GM12875 (cell line): ENCODE data around the gene MAP4K1.

Source experiments
- H3K4me3 ChIP-seq: one replicate; pipeline ENCODE4 v1.5.1; 2011; ENCODE audit warnings: low read depth, low read length, control low read depth
- CTCF ChIP-seq: IDR thresholded peaks from 2 replicates; pipeline ENCODE4 v1.5.1; 2011; ENCODE audit warnings: low read depth, mild to moderate bottlenecking, control low read depth, inconsistent platforms, low read length, moderate library complexity, borderline replicate concordance; ENCODE audit not compliant: insufficient read depth

MAP4K1 gene

GRCh38 chr19:38657633-38658222 is 40.0 kb upstream of the MAP4K1 start:
- no peak overlapping the region for H3K4me3 ChIP-seq
- TF ChIP-seq CTCF, result no peak

DNA sequence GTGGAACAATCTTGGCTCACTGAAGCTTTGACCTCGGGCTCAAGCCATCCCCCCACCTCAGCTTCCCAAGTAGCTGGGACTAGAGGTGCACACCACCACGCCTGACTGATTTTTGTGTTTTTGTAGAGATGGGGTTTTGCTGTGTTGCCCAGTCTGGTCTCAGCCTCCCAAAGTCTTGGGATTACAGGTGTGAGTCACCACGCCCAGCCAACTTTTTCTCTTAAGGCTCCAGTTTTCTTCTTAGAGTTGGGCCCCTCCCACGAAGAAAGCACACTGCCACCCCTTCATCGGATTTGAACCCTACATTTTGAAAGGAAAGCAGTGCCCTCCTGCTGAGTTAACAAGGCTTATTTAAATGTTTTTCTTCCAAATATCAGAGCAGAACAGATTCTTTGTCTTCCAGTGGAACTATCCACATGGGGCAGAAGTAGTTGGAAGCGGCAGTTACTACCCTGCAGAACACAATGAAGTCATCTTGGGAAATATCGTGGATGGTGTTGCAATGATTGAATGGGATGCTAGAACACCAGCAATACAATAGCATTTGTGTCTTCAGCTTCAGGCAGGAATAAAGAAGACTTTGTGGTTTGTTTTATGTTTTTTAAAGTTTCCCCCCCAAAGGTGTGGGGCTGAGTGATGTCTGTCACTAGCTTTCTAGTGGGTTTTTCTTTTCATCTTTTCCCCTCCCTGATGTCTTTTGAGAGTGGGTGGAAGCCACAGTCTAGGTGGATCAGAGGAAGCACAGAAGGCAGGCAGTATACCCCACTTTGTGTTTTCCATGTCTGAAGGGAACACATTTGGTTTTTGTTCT is 38.6 kb upstream of the MAP4K1 start:
- H3K4me3 ChIP-seq, result no peak overlapping the region
- TF ChIP-seq CTCF, result no peak

GRCh38 chr19:38655148-38655824 is 37.5 kb upstream of the MAP4K1 start:
- H3K4me3 ChIP-seq, result no peak overlapping the region
- no peak for TF ChIP-seq CTCF

DNA sequence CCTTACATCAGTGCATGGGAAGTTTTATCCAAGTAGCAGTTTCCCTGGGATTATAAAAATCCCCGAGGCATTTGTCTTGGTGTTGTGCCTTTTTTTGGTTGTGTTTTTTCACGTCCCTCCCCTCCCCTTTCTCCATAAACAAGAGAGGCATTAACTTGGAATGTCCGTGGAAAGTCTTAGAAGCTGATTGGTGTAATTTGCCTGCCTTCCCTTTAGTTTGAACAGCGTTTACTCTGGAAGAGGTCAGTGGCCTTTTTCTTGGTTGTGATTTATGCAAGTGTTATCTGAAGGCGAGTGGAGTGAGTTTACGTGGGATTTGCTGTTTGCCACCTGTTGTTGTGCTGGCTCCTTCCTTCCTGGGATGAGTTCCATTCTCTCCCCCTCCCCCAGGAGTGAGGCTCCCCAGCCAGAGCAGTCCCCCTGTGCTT is 36.9 kb upstream of the MAP4K1 start:
- TF ChIP-seq CTCF, result no peak
- no peak overlapping the region for H3K4me3 ChIP-seq

DNA sequence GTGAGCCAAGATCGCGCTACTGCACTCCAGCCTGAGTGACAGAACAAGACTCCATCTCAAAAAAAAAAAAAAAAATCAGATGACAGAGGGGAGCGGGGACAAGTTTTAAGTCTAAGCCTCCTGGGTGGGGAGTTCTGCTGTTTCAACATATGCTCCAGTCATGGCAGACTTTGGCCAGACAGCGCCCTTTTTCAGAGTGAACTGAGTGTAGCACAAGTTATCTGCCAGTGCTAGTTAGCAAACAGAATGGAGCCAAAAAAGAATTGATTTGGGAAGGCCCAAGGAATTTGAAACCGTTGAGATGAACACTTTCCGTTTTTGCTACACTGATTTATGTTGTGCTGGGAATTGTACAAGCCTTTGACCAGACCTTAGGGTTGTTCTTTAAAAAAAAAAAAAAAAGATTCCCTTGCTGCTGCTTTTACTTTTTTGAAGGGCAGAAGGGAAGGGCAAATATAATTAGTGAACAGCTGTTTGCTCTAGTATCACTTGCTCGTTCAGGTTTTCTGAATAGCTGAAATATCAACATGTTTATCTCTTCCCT is 35.3 kb upstream of the MAP4K1 start:
- H3K4me3 ChIP-seq, result no peak overlapping the region
- no peak for TF ChIP-seq CTCF

DNA sequence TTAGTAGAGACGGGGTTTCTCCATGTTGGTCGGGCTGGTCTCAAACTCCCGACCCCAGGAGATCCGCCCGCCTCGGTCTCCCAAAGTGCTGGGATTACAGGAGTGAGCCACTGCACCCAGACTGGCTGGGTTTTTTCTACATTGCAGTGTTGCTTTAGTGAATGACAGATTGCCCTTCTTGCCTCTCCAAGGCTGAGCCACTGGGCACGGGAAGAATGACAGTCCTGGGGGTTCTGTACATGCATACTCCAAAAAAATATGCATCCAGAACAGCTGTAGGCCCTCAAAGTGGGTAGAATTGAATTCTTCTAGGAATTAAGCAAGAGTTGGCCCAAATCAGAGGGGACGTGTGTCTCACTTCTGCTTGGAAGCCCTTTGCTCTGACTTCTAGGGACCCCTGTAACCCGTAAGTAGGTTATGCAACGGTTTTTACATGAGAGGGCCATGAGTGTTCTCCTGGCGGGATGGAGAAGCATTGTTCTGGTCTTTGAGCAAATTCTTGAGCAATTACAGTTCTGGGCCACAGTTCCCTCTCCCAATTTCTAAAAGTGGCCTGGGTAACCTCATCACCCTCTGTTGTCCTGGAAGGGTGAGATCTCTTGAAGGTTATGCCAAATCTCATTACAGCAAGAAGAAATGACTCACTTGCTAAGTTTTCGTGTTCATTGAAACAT is 33.3 kb upstream of the MAP4K1 start:
- H3K4me3 ChIP-seq, result no peak overlapping the region
- no peak for TF ChIP-seq CTCF
